HEK293 (cell line): Measurements from ENCODE around the gene PSMB4.
"Not testable (repeated sequence)": the region's sequence is repeated elsewhere in the genome, so short reads cannot be mapped to it uniquely, and the experiment has no call there.

Experiments
- CTCF ChIA-PET: fragments of 350-600 bp; formaldehyde crosslinking; extraction: SDS; loops from one replicate; lab custom pipeline; 2021; ENCODE audit warnings: antibody characterized with exemption; lab: Yijun Ruan, JAX
- POLR2A ChIA-PET: fragments of 300-600 bp; formaldehyde crosslinking; extraction: SDS; loops from one replicate; lab custom pipeline; 2020; ENCODE audit warnings: antibody characterized with exemption, inconsistent platforms; lab: Yijun Ruan, JAX
- H3K27ac ChIP-seq: fragments of 200-500 bp; sonication (Bioruptor generic); 2 replicates; pipeline ENCODE4 v1.5.1; 2014; ENCODE audit warnings: low read depth, low read length, control low read depth, inconsistent platforms; ENCODE audit errors: extremely low read depth
- H3K36me3 ChIP-seq, 2 experiments: fragments of 200-500 bp in 1 of 2; sonication (Bioruptor generic) in 1 of 2; 1 replicate in 1 of 2; 2 replicates in 1 of 2; pipeline ENCODE4 v1.5.1; 2014 to 2017; ENCODE audit warnings: inconsistent platforms in 2 of 2, low read length in 2 of 2; ENCODE audit not compliant: control insufficient read depth in 2 of 2, insufficient read depth in 1 of 2
- H3K4me1 ChIP-seq: fragments of 200-500 bp; sonication (Bioruptor generic); 2 replicates; pipeline ENCODE4 v1.5.1; 2014; ENCODE audit warnings: mild to moderate bottlenecking, low read length, inconsistent platforms; ENCODE audit not compliant: control insufficient read depth, insufficient read depth
- H3K4me3 ChIP-seq: 2 replicates; pipeline ENCODE4 v1.5.1; 2011; ENCODE audit warnings: low read depth, mild to moderate bottlenecking, control low read depth, low read length, moderate library complexity
- H3K9me3 ChIP-seq: fragments of 200-500 bp; sonication (Bioruptor generic); 2 replicates; pipeline ENCODE4 v1.5.1; 2014; ENCODE audit warnings: low read depth, low read length, inconsistent platforms; ENCODE audit not compliant: control insufficient read depth, insufficient read depth
- HOXA7 ChIP-seq: sonication (generic); formaldehyde crosslinking; IDR thresholded peaks from 2 replicates; pipeline ENCODE4 v1.8.1; 2022; ENCODE audit warnings: missing genetic modification reagents, borderline replicate concordance
- HOXD13 ChIP-seq: sonication (generic); formaldehyde crosslinking; IDR thresholded peaks from 2 replicates; pipeline ENCODE4 v1.8.0; 2022; ENCODE audit warnings: missing genetic modification reagents, borderline replicate concordance
- KLF1 ChIP-seq: fragments of 450-650 bp; formaldehyde crosslinking; IDR thresholded peaks from 2 replicates; pipeline ENCODE4 v1.5.1; 2016; ENCODE audit warnings: missing biosample characterization, missing genetic modification characterization
- MEIS1 ChIP-seq: sonication (generic); formaldehyde crosslinking; IDR thresholded peaks from 2 replicates; pipeline ENCODE4 v1.8.1; 2022; ENCODE audit warnings: missing genetic modification reagents, mild to moderate bottlenecking, borderline replicate concordance
- ZNF175 ChIP-seq: fragments of 450-650 bp; formaldehyde crosslinking; IDR thresholded peaks from 2 replicates; pipeline ENCODE4 v1.5.1; 2016; ENCODE audit warnings: missing biosample characterization, missing genetic modification characterization
- ZNF18 ChIP-seq: fragments of 450-650 bp; formaldehyde crosslinking; IDR thresholded peaks from 2 replicates; pipeline ENCODE4 v1.5.1; 2016; ENCODE audit warnings: missing biosample characterization, missing genetic modification characterization
- ZNF2 ChIP-seq: fragments of 450-650 bp; formaldehyde crosslinking; IDR thresholded peaks from 2 replicates; pipeline ENCODE4 v1.5.1; 2016; ENCODE audit warnings: missing biosample characterization, missing genetic modification characterization
- ZNF292 ChIP-seq: fragments of 450-650 bp; formaldehyde crosslinking; IDR thresholded peaks from 2 replicates; pipeline ENCODE4 v1.5.1; 2016; ENCODE audit warnings: low read depth, missing biosample characterization, missing genetic modification characterization, borderline replicate concordance
- ZNF324 ChIP-seq: fragments of 450-650 bp; formaldehyde crosslinking; IDR thresholded peaks from 2 replicates; pipeline ENCODE4 v1.5.1; 2016; ENCODE audit warnings: missing biosample characterization, missing genetic modification characterization
- ZNF391 ChIP-seq: fragments of 450-650 bp; formaldehyde crosslinking; IDR thresholded peaks from 2 replicates; pipeline ENCODE4 v1.5.1; 2016; ENCODE audit warnings: low read depth, missing biosample characterization, missing genetic modification characterization, borderline replicate concordance
- ZNF404 ChIP-seq: fragments of 450-650 bp; formaldehyde crosslinking; IDR thresholded peaks from 2 replicates; pipeline ENCODE4 v1.5.1; 2017; ENCODE audit warnings: missing biosample characterization, missing genetic modification characterization
- ZNF488 ChIP-seq: fragments of 450-650 bp; formaldehyde crosslinking; IDR thresholded peaks from 2 replicates; pipeline ENCODE4 v1.5.1; 2016; ENCODE audit warnings: missing biosample characterization, missing genetic modification characterization
- ZNF530 ChIP-seq: fragments of 450-650 bp; formaldehyde crosslinking; IDR thresholded peaks from 2 replicates; pipeline ENCODE4 v1.5.1; 2016; ENCODE audit warnings: low read depth, missing biosample characterization, missing genetic modification characterization
- ZNF624 ChIP-seq: fragments of 450-650 bp; formaldehyde crosslinking; IDR thresholded peaks from 2 replicates; pipeline ENCODE4 v1.5.1; 2017; ENCODE audit warnings: missing biosample characterization, missing genetic modification characterization
- ZNF701 ChIP-seq: fragments of 450-650 bp; formaldehyde crosslinking; IDR thresholded peaks from 2 replicates; pipeline ENCODE4 v1.5.1; 2016; ENCODE audit warnings: missing biosample characterization, missing genetic modification characterization
- ZNF707 ChIP-seq: fragments of 450-650 bp; formaldehyde crosslinking; IDR thresholded peaks from 2 replicates; pipeline ENCODE4 v1.5.1; 2016; ENCODE audit warnings: missing biosample characterization, missing genetic modification characterization
- ZNF768 ChIP-seq: fragments of 450-650 bp; formaldehyde crosslinking; IDR thresholded peaks from 2 replicates; pipeline ENCODE4 v1.5.1; 2018; ENCODE audit warnings: missing biosample characterization, mild to moderate bottlenecking, missing genetic modification characterization
- ZSCAN16 ChIP-seq: fragments of 450-650 bp; formaldehyde crosslinking; IDR thresholded peaks from 2 replicates; pipeline ENCODE4 v1.5.1; 2016; ENCODE audit warnings: missing biosample characterization, missing genetic modification characterization
- TF ChIP-seq, protein P1 (sequence below): fragments of 450-650 bp; formaldehyde crosslinking; IDR thresholded peaks from 2 replicates; pipeline ENCODE4 v1.5.1; 2016; ENCODE audit warnings: missing biosample characterization, missing genetic modification characterization, low read depth
- TF ChIP-seq, protein P2 (sequence below): fragments of 450-650 bp; formaldehyde crosslinking; conservative IDR thresholded peaks from 2 replicates; pipeline ENCODE4 v1.5.1; 2016; ENCODE audit warnings: low read depth, missing biosample characterization, missing genetic modification characterization
- TF ChIP-seq, protein P3 (sequence below): fragments of 450-650 bp; formaldehyde crosslinking; IDR thresholded peaks from 2 replicates; pipeline ENCODE4 v1.5.1; 2016; ENCODE audit warnings: missing biosample characterization, missing genetic modification characterization, low read depth

The PSMB4 gene

DNA sequence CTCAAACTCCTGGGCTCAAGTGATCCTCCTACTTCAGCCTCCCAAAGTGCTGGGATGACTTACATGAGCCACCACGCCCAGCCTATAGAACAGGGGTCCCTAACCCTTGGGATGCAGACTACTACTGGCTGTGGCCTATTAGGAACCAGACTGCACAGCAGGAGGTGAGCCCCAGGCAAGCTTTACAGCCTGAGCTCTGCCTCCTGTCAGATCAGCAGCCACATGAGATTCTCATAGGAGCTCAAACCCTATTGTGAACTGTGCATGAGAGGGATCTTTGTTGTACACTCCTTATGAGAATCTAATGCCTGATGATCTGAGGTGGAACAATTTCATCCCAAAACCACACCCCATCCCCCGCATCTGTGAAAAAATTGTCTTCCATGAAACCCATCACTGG is 13.4 kb upstream of the PSMB4 start (continued):
- TF ChIP-seq ZNF404 (tag by site-specific recombination) (no peak), ZNF2 (tag by site-specific recombination) (no peak), ZSCAN16 (tag by site-specific recombination) (no peak), ZNF701 (tag by site-specific recombination) (no peak)
- TF ChIP-seq, all 188 proteins: peak for 0

DNA sequence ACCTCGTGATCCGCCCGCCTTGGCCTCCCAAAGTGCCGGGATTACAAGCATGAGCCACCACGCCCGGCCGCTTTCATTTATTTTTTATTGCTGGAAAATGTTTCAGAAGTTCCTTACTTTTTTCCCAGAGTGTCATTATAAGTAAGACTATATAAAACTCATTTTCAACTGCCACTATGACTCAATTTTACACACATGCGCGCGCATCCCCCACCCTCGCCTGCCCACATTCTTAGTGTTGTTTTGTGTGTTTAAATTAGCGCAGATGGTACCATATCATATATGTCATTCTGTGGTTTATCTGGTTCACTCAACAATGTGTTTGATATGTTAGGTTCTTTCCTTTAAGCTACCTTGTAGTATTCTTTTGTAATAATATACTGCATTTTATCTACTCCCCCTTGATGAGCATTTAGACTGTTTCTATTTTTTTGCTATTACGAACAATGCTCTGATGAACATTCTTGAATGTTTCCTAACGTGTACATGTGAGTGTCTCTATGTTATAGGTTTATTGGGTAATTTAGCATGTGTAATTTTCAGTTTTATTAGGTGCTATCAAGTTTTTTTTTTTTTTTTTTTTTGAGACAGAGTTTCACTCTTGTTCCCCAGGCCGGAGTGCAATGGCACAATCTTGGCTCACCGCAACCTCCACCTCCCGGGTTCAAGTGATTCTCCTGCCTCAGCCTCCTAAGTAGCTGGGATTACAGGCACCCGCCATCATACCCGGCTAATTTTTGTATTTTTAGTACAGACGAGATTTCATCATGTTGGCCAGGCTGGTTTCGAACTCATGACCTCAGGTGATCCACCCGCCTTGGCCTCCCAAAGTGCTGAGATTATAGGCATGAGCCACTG is 8.9 kb upstream of the PSMB4 start:
- CTCF ChIA-PET = interaction anchor here (0.6 to 0.7 kb wide), 3 partner anchors 33 to 90 kb away, joined by 4 to 6 read pairs (median 5); no protein-coding TSS in a partner anchor
- H3K4me3 ChIP-seq, H3K27ac ChIP-seq, H3K36me3 ChIP-seq, POLR2A ChIA-PET, H3K9me3 ChIP-seq, H3K4me1 ChIP-seq: not testable (repeated sequence)

DNA sequence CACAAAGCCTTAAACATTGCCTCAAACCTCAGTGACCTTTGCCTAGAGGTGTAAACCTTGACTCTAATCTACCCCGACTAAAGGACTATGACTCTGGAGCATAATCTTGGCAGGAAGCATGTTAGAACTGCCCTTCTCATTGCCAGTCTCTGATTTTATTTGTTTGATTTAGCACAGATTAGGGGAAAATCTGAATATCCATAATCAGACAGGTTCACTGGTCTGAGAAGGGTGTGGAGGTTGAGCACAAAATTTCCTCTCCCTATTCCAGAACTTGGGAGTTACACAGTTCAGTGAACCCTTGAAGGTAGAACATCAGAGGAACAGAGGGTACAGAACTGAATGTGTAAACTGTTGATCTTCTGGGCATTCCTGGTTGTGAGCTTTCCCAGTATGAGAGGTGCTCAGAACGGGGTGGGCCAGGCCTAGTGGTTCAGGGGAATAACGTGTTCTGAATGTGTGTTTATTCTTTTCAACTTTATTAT is 8.3 kb upstream of the PSMB4 start:
- H3K9me3 ChIP-seq = no peaks in the 10 kb centered on the region
- H3K36me3 ChIP-seq = no peaks in the 10 kb centered on the region
- H3K4me3 ChIP-seq = no peak overlapping the region
- ChIA-PET POLR2A (no interaction called here), CTCF (interaction anchor here (1.3 kb wide), 1 partner anchor 50 kb away, joined by 4 read pairs; no protein-coding TSS in a partner anchor)
- no peaks in the 10 kb centered on the region for H3K4me1 ChIP-seq
- no peak overlapping the region for H3K27ac ChIP-seq
- TF ChIP-seq, protein P1, sequence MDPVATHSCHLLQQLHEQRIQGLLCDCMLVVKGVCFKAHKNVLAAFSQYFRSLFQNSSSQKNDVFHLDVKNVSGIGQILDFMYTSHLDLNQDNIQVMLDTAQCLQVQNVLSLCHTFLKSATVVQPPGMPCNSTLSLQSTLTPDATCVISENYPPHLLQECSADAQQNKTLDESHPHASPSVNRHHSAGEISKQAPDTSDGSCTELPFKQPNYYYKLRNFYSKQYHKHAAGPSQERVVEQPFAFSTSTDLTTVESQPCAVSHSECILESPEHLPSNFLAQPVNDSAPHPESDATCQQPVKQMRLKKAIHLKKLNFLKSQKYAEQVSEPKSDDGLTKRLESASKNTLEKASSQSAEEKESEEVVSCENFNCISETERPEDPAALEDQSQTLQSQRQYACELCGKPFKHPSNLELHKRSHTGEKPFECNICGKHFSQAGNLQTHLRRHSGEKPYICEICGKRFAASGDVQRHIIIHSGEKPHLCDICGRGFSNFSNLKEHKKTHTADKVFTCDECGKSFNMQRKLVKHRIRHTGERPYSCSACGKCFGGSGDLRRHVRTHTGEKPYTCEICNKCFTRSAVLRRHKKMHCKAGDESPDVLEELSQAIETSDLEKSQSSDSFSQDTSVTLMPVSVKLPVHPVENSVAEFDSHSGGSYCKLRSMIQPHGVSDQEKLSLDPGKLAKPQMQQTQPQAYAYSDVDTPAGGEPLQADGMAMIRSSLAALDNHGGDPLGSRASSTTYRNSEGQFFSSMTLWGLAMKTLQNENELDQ (tag by site-specific recombination) = no peak
- TF ChIP-seq ZNF488 = no peak
- no peak for TF ChIP-seq HOXD13
- TF ChIP-seq ZNF292 (tag by site-specific recombination) = no peak
- no peak for TF ChIP-seq ZNF530 (tag by site-specific recombination)
- TF ChIP-seq, protein P2, sequence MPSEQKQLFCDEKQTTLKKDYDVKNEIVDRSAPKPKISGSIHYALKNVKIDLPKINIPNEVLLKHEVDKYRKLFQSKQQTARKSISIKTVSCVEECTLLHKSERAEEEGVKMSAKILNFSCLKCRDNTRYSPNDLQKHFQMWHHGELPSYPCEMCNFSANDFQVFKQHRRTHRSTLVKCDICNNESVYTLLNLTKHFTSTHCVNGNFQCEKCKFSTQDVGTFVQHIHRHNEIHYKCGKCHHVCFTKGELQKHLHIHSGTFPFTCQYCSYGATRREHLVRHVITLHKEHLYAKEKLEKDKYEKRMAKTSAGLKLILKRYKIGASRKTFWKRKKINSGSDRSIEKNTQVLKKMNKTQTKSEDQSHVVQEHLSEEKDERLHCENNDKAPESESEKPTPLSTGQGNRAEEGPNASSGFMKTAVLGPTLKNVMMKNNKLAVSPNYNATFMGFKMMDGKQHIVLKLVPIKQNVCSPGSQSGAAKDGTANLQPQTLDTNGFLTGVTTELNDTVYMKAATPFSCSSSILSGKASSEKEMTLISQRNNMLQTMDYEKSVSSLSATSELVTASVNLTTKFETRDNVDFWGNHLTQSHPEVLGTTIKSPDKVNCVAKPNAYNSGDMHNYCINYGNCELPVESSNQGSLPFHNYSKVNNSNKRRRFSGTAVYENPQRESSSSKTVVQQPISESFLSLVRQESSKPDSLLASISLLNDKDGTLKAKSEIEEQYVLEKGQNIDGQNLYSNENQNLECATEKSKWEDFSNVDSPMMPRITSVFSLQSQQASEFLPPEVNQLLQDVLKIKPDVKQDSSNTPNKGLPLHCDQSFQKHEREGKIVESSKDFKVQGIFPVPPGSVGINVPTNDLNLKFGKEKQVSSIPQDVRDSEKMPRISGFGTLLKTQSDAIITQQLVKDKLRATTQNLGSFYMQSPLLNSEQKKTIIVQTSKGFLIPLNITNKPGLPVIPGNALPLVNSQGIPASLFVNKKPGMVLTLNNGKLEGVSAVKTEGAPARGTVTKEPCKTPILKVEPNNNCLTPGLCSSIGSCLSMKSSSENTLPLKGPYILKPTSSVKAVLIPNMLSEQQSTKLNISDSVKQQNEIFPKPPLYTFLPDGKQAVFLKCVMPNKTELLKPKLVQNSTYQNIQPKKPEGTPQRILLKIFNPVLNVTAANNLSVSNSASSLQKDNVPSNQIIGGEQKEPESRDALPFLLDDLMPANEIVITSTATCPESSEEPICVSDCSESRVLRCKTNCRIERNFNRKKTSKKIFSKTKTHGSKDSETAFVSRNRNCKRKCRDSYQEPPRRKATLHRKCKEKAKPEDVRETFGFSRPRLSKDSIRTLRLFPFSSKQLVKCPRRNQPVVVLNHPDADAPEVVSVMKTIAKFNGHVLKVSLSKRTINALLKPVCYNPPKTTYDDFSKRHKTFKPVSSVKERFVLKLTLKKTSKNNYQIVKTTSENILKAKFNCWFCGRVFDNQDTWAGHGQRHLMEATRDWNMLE = no peak
- TF ChIP-seq ZNF324 = no peak
- TF ChIP-seq ZNF175 (tag by site-specific recombination) = no peak
- TF ChIP-seq ZNF391 (tag by site-specific recombination) = no peak
- no peak for TF ChIP-seq ZNF624 (tag by site-specific recombination)
- no peak for TF ChIP-seq ZNF18
- TF ChIP-seq HOXA7 (CRISPR knock-in tag) = no peak
- TF ChIP-seq ZNF768 = no peak
- TF ChIP-seq MEIS1 (CRISPR knock-in tag) = no peak
- TF ChIP-seq KLF1 (tag by site-specific recombination) = no peak
- TF ChIP-seq, protein P3, sequence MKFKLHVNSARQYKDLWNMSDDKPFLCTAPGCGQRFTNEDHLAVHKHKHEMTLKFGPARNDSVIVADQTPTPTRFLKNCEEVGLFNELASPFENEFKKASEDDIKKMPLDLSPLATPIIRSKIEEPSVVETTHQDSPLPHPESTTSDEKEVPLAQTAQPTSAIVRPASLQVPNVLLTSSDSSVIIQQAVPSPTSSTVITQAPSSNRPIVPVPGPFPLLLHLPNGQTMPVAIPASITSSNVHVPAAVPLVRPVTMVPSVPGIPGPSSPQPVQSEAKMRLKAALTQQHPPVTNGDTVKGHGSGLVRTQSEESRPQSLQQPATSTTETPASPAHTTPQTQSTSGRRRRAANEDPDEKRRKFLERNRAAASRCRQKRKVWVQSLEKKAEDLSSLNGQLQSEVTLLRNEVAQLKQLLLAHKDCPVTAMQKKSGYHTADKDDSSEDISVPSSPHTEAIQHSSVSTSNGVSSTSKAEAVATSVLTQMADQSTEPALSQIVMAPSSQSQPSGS = no peak
- TF ChIP-seq ZNF707 = no peak
